GM23248 (cell line): ENCODE measurements around the gene TMEM8B. TPM values are rescaled to one million over a fixed set of nuclear protein-coding genes. Genes with fewer than 3 reads are reported as not detected.

Experiments
- DNase-seq: peaks from one replicate; pipeline ENCODE4 v3.0.0-alpha.2; 2015
- H2AFZ ChIP-seq: fragments of 200-600 bp; sonication (generic); 2 replicates; pipeline ENCODE4 v1.6.1; 2016; ENCODE audit warnings: antibody characterized with exemption
- H3F3A ChIP-seq: fragments of 200-600 bp; sonication (generic); 2 replicates; pipeline ENCODE4 v1.6.1; 2016; ENCODE audit warnings: mild to moderate bottlenecking, antibody characterized with exemption, mixed run types; ENCODE audit not compliant: insufficient read depth
- H3K27ac ChIP-seq: fragments of 200-600 bp; sonication (generic); 2 replicates; pipeline ENCODE4 v1.5.1; 2016; ENCODE audit warnings: mild to moderate bottlenecking
- H3K27me3 ChIP-seq: fragments of 200-600 bp; sonication (generic); replicated peaks from 2 replicates; pipeline ENCODE4 v1.6.1; 2016; ENCODE audit warnings: mild to moderate bottlenecking; ENCODE audit not compliant: insufficient read depth
- H3K36me3 ChIP-seq: fragments of 200-600 bp; sonication (generic); 2 replicates; pipeline ENCODE4 v1.6.1; 2016; ENCODE audit warnings: low read depth, mild to moderate bottlenecking
- H3K4me1 ChIP-seq: fragments of 200-600 bp; sonication (generic); 2 replicates; pipeline ENCODE4 v1.6.1; 2016; ENCODE audit warnings: mild to moderate bottlenecking; ENCODE audit not compliant: insufficient read depth
- H3K4me2 ChIP-seq: fragments of 200-600 bp; sonication (generic); one replicate; pipeline ENCODE4 v1.6.1; 2016; ENCODE audit warnings: mild to moderate bottlenecking; ENCODE audit not compliant: unreplicated experiment
- H3K4me3 ChIP-seq: fragments of 200-600 bp; sonication (generic); 2 replicates; pipeline ENCODE4 v1.5.1; 2016; ENCODE audit warnings: mild to moderate bottlenecking
- H3K79me2 ChIP-seq: fragments of 200-600 bp; sonication (generic); 2 replicates; pipeline ENCODE4 v1.6.1; 2016; ENCODE audit warnings: mild to moderate bottlenecking; ENCODE audit not compliant: insufficient read depth
- H3K9ac ChIP-seq: fragments of 200-600 bp; sonication (generic); 2 replicates; pipeline ENCODE4 v1.6.1; 2016; ENCODE audit warnings: mild to moderate bottlenecking
- H3K9me2 ChIP-seq: fragments of 200-600 bp; sonication (generic); 2 replicates; pipeline ENCODE4 v1.6.1; 2016; ENCODE audit warnings: mixed run types, mild to moderate bottlenecking, moderate library complexity; ENCODE audit not compliant: insufficient read depth
- H3K9me3 ChIP-seq: fragments of 200-600 bp; sonication (generic); one replicate; pipeline ENCODE4 v1.6.1; 2017; ENCODE audit warnings: low read depth
- H4K20me1 ChIP-seq: fragments of 200-600 bp; sonication (generic); 2 replicates; pipeline ENCODE4 v1.6.0; 2016; ENCODE audit not compliant: insufficient read depth
- EZH2 ChIP-seq: fragments of 200-600 bp; sonication (generic); IDR thresholded peaks from 2 replicates; pipeline ENCODE4 v1.6.1; 2018; ENCODE audit warnings: antibody characterized with exemption, mild to moderate bottlenecking; ENCODE audit not compliant: insufficient read depth, poor library complexity, severe bottlenecking
- EZH2phosphoT487 ChIP-seq: fragments of 200-600 bp; sonication (generic); IDR thresholded peaks from 2 replicates; pipeline ENCODE4 v1.6.1; 2018; ENCODE audit warnings: antibody characterized with exemption, moderate library complexity, mild to moderate bottlenecking, low read depth; ENCODE audit not compliant: insufficient read depth
- WGBS, 2 experiments: methylation state at CpG; one replicate each; pipeline ENCODE4 v1.1.6; 2015 to 2017; ENCODE audit warnings: low lambda C conversion rate in 2 of 2, low coverage in 1 of 2; ENCODE audit errors: missing lambda C conversion rate in 2 of 2; 5-methylcytosine and 5-hydroxymethylcytosine counted together
- in situ Hi-C: fragments of 300-500 bp; cut with MboI; formaldehyde crosslinking; loops from 2 replicates; pipeline ENCODE4 v1.15.0; 2020
- polyA plus RNA-seq: library from polyadenylated mRNA; unstranded; fragments of >200 nt; fragmentation: Nextera tagmentation; extraction: Ambion mirVana; gene quantifications from 2 replicates; pipeline ENCODE4 v1.2.1, GENCODE V29; 2016
- total RNA-seq: library from RNA; depleted of rRNA; stranded (reverse); fragments of >200 nt; shearing (Covaris generic); gene quantifications from 2 replicates; pipeline ENCODE4 v1.2.3, GENCODE V29; 2014

TMEM8B gene
- total and polyA plus RNA-seq, 2 experiments from 2014 or later, result 3.7 to 4.9 TPM

DNA sequence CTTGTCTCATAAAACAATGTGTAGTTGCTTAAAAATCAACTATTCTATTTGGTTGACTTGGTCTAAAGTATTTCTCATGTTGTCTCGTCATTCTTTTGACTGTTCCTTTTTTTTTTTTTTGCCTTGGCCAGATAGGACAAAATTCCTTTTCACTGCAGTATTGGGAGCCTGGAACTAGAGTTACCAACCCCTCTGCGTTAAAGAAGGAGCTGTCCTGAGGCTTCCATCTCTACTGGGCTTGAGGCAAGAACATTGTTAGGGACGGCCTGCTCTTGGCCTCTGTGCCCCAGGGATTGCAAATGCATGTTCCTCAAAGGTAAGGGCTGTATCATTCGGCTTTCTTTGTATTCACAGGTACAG, 39.0 kb upstream of the TMEM8B start:
- in situ Hi-C loops, result no loop called here
- TF ChIP-seq EZH2 (no peak), EZH2phosphoT487 (no peak)
- peaks cover 31% of the 10 kb centered on the region for H3K79me2 ChIP-seq
- H3K4me2 ChIP-seq, result peak overlapping the region; percentile 46
- no peaks in the 10 kb centered on the region; the same call in 1 of the 2 replicates for H3K27me3 ChIP-seq
- no peaks in the 10 kb centered on the region for H3K36me3 ChIP-seq
- no peak overlapping the region for H3K27ac ChIP-seq
- no peak overlapping the region for H3K9ac ChIP-seq
- peaks cover 36% of the 10 kb centered on the region for H3K4me1 ChIP-seq
- H3K9me2 ChIP-seq, result no peaks in the 10 kb centered on the region
- no peak for DNase-seq
- WGBS, 2 experiments, result 12 to 13% methylated on average over 4 of the region's 4 CpGs
- 0 out of 2 replicates have a peak overlapping the region, but pooled peaks have one; percentile 94 for H2AFZ ChIP-seq
- H4K20me1 ChIP-seq, result no peaks in the 10 kb centered on the region
- H3K4me3 ChIP-seq, result no peak overlapping the region
- no peaks in the 10 kb centered on the region for H3K9me3 ChIP-seq
- H3F3A ChIP-seq, result peaks cover 5% of the 10 kb centered on the region; the same call in 1 of the 2 replicates

GRCh38 chr9:35790385-35791296, 38.4 kb upstream of the TMEM8B start:
- H3K27me3 ChIP-seq, result no peaks in the 10 kb centered on the region; the same call in 1 of the 2 replicates
- no peaks in the 10 kb centered on the region for H3K9me3 ChIP-seq
- peak overlapping the region; percentile 94 for H2AFZ ChIP-seq
- WGBS, 2 experiments, result 9 to 10% methylated on average over 34 to 37 of the region's 37 CpGs
- H3K4me1 ChIP-seq, result peaks cover 42% of the 10 kb centered on the region
- peak; percentile 91 for DNase-seq
- no peaks in the 10 kb centered on the region for H3K36me3 ChIP-seq
- peak overlapping the region; percentile 46 for H3K4me2 ChIP-seq
- peak overlapping the region; percentile 71 for H3K9ac ChIP-seq
- TF ChIP-seq EZH2phosphoT487 (no peak), EZH2 (no peak)
- H3K27ac ChIP-seq, result peak overlapping the region; percentile 20; the same call in 1 of the 2 replicates
- H3K4me3 ChIP-seq, result peak overlapping the region; percentile 47
- no peaks in the 10 kb centered on the region for H3K9me2 ChIP-seq
- no peaks in the 10 kb centered on the region for H4K20me1 ChIP-seq
- in situ Hi-C loops, result no loop called here
- H3F3A ChIP-seq, result peaks cover 5% of the 10 kb centered on the region; the same call in 1 of the 2 replicates
- H3K79me2 ChIP-seq, result peaks cover 37% of the 10 kb centered on the region

DNA sequence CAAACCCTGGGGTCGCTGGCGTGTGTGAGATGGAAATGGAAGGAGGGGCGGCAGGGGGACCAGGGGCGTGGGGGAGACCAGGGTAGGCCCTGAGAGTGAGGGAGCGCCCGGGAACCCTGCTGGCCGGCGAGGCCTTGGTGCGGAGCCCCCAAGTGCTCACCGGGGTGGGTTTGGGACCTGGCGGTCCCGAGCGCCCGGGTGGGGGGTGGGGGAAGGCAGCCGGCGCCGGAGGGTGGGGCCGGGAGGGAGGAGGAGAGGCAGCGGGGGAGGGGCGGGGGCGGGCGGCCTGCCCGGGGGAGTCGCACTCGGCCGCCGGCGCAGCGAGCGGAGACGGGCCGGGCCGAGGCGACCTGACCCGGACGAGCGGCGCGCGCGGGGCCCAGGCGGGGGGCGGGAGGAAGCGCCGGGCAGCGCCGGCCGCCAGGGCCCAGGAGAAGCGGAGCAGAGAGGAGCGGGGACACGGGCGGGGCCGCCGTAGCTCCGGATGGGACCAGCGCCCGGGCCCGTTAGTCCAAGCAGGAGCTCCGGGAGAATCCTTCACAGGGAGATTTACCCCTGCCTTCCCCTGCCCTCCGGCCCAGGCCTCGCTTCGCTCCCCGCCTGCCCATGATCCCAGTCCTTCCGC, 37.6 kb upstream of the TMEM8B start, which contains the start of gene NPR2:
Gene NPR2, plus strand, starts transcription at position 295 of the 625 bp plus-strand sequence. CDS start 818 bp downstream, outside the sequence.
- peak; percentile 70 for DNase-seq
- in situ Hi-C loops, result no loop called here
- peak within 1 kb of the TSS; percentile 68 for H3K4me2 ChIP-seq
- peaks cover 46% of the 10 kb centered on the region for H3K4me1 ChIP-seq
- H3K27ac ChIP-seq, result peak within 1 kb of the TSS; percentile 20; the same call in 1 of the 2 replicates
- H4K20me1 ChIP-seq, result no peaks in the 10 kb centered on the region
- H3K27me3 ChIP-seq, result no peaks in the 10 kb centered on the region; the same call in 1 of the 2 replicates
- WGBS, 2 experiments, result 0 to 1% methylated on average over 6 to 44 of the region's 64 CpGs
- H3K9ac ChIP-seq, result peak within 1 kb of the TSS; percentile 81
- no peaks in the 10 kb centered on the region for H3K36me3 ChIP-seq
- H3F3A ChIP-seq, result peaks cover 5% of the 10 kb centered on the region; the same call in 1 of the 2 replicates
- peak within 1 kb of the TSS; percentile 68 for H3K4me3 ChIP-seq
- peak within 1 kb of the TSS; percentile 94 for H2AFZ ChIP-seq
- no peaks in the 10 kb centered on the region for H3K9me2 ChIP-seq
- TF ChIP-seq EZH2, result no peak
- no peak for TF ChIP-seq EZH2phosphoT487
- no peaks in the 10 kb centered on the region for H3K9me3 ChIP-seq
- peaks cover 45% of the 10 kb centered on the region for H3K79me2 ChIP-seq

GRCh38 chr9:35792024-35792813, 36.8 kb upstream of the TMEM8B start:
- Histone ChIP-seq H3K4me2 (peak overlapping the region; percentile 68), H3K27me3 (no peaks in the 10 kb centered on the region), H2AFZ (peak overlapping the region; percentile 66; the same call in 1 of the 2 replicates), H3K9me2 (no peaks in the 10 kb centered on the region), H3K9ac (peak overlapping the region; percentile 81), H4K20me1 (no peaks in the 10 kb centered on the region), H3K79me2 (peaks cover 53% of the 10 kb centered on the region), H3K27ac (no peak overlapping the region), H3K4me1 (peaks cover 46% of the 10 kb centered on the region), H3K4me3 (peak overlapping the region; percentile 68), H3F3A (peaks cover 5% of the 10 kb centered on the region; the same call in 1 of the 2 replicates), H3K9me3 (no peaks in the 10 kb centered on the region), H3K36me3 (no peaks in the 10 kb centered on the region)
- DNase-seq, result peak; percentile 28
- in situ Hi-C loops, result no loop called here
- WGBS, 2 experiments, result 28 to 33% methylated on average over 25 to 34 of the region's 34 CpGs
- TF ChIP-seq EZH2 (no peak), EZH2phosphoT487 (no peak)
